NCI-H1417 treated with DMSO at 0.1 percent for 48 hours (cell line): Measurements from ENCODE around the gene DPY19L2.
"Not testable (repeated sequence)": the region's sequence is repeated elsewhere in the genome, so short reads cannot be mapped to it uniquely, and the experiment has no call there.

Experiments used
- DNase-seq: peaks from one replicate; lab custom pipeline; 2025; lab: John Stamatoyannopoulos, UW

Gene DPY19L2

DNA sequence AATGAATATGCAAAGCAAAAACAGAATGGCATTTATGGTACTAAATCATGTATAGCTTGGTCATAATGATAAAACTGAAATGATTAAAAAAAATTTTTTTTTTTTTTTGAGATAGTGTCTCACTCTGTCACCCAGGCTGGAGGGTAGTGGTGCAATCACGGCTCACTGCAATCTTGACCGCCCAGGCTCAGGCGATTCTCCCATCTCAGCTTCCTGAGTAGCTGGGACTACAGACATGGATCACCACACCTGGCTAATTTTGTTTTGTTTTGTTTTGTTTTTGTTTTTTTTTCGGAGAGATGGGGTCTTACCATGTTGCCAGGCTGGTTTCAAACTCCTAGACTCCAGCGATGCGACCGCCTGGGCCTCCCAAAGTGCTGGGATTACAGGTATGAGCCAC, 138.7 kb downstream of the DPY19L2 start:
- DNase-seq: not testable (repeated sequence)

DNA sequence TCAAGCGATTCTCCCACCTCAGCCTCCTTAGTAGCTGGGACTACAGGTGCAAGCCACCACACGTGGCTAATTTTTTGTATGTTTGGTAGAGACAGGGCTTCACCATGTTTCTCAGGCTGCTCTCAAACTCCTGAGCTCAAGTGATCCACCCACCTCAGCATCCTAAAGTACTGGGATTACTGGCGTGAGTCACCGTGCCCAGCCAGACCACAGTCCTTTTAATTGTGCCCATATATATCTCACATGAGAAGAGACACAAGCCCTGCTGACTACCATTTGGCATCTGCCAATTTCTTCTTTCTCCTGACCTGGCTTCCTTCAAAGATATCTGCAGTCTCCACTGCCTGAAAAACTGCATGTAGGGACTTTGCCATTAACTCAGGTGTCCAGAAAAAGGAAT, 142.5 kb downstream of the DPY19L2 start:
- DNase-seq: no peak

DNA sequence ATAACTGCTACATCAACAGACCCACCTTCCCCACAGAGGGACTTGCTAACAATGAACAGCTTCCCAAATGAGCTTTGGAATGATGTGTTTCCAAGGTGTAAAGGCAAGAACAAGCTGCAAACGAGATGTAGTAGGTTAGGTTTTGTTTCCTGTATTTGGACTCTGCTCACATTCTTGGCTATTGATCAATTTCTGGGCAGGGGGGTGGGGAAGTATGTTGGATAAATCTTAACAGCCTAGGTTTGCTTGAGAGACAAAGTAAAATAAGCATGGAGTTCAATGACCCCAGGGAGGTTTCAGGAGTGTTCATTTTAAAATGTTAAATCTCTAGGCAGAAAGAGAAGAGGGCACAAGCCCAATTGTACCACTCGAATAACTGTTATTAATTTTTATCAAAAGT, 146.6 kb downstream of the DPY19L2 start:
- no peak for DNase-seq
